SU-DHL-6 (cell line): ENCODE results near the gene CHST12.

Experiments
- H2AFZ ChIP-seq: fragments of 200-600 bp; sonication (generic); 2 replicates; pipeline ENCODE4 v1.6.1; 2014; ENCODE audit warnings: low read depth, mild to moderate bottlenecking, moderate library complexity, mixed read lengths, antibody characterized with exemption, low read length; ENCODE audit not compliant: severe bottlenecking
- H3F3A ChIP-seq: fragments of 200-600 bp; shearing (Covaris generic); 2 replicates; pipeline ENCODE4 v1.6.0; 2016; ENCODE audit warnings: antibody characterized with exemption, mild to moderate bottlenecking; ENCODE audit not compliant: insufficient read depth
- H3K27ac ChIP-seq: fragments of 200-600 bp; sonication (generic); 2 replicates; pipeline ENCODE4 v1.5.1; 2016; ENCODE audit warnings: low read depth, mild to moderate bottlenecking, low read length, moderate library complexity, mixed read lengths
- H3K27me3 ChIP-seq: fragments of 200-600 bp; sonication (generic), shearing (Covaris generic); 2 replicates; pipeline ENCODE4 v1.6.0; 2014; ENCODE audit warnings: mild to moderate bottlenecking, low read length
- H3K36me3 ChIP-seq: fragments of 200-600 bp; sonication (generic); 2 replicates; pipeline ENCODE4 v1.6.1; 2014; ENCODE audit warnings: mild to moderate bottlenecking, low read length, mixed read lengths
- H3K4me2 ChIP-seq: fragments of 300-600, 200-600 bp; shearing (Covaris generic), sonication (generic); 2 replicates; pipeline ENCODE4 v1.6.0; 2014; ENCODE audit warnings: low read length, low read depth, mild to moderate bottlenecking; ENCODE audit not compliant: poor library complexity, severe bottlenecking
- H3K4me3 ChIP-seq: fragments of 200-600 bp; sonication (generic); 2 replicates; pipeline ENCODE4 v1.5.1; 2014; ENCODE audit warnings: antibody characterized with exemption, low read length, mild to moderate bottlenecking, mixed read lengths; ENCODE audit not compliant: insufficient read depth, poor library complexity, severe bottlenecking
- H3K79me2 ChIP-seq: fragments of 200-600 bp; sonication (generic); 2 replicates; pipeline ENCODE4 v1.6.1; 2014; ENCODE audit warnings: mild to moderate bottlenecking, low read length, moderate library complexity; ENCODE audit not compliant: insufficient read depth
- H3K9ac ChIP-seq: fragments of 200-600 bp; sonication (generic); 2 replicates; pipeline ENCODE4 v1.7.0; 2014; ENCODE audit warnings: mild to moderate bottlenecking, low read length
- H3K9me2 ChIP-seq: fragments of 200-600 bp; sonication (generic); replicated peaks from 2 replicates; pipeline ENCODE4 v1.6.1; 2014; ENCODE audit warnings: low read length; ENCODE audit not compliant: insufficient read depth
- H3K9me3 ChIP-seq: fragments of 200-600 bp; sonication (generic); 2 replicates; pipeline ENCODE4 v1.6.1; 2014; ENCODE audit warnings: low read length, mixed read lengths; ENCODE audit not compliant: insufficient read depth
- H4K20me1 ChIP-seq: fragments of 200-600 bp; sonication (generic); 2 replicates; pipeline ENCODE4 v1.6.1; 2014; ENCODE audit warnings: low read depth, mild to moderate bottlenecking, antibody characterized with exemption, low read length, moderate library complexity, mixed read lengths
- CTCF ChIP-seq: fragments of 200-600 bp; sonication (generic); IDR thresholded peaks from one replicate; pipeline ENCODE4 v1.5.1; 2017; ENCODE audit warnings: antibody characterized with exemption, mild to moderate bottlenecking, low read length, moderate library complexity; ENCODE audit not compliant: insufficient read depth, poor library complexity, severe bottlenecking
- EZH2phosphoT487 ChIP-seq: fragments of 200-600 bp; sonication (generic), shearing (Covaris generic); conservative IDR thresholded peaks from 2 replicates; pipeline ENCODE4 v1.6.1; 2018; ENCODE audit warnings: mild to moderate bottlenecking, antibody characterized with exemption, low read length, moderate library complexity, mixed read lengths

CHST12 gene

DNA sequence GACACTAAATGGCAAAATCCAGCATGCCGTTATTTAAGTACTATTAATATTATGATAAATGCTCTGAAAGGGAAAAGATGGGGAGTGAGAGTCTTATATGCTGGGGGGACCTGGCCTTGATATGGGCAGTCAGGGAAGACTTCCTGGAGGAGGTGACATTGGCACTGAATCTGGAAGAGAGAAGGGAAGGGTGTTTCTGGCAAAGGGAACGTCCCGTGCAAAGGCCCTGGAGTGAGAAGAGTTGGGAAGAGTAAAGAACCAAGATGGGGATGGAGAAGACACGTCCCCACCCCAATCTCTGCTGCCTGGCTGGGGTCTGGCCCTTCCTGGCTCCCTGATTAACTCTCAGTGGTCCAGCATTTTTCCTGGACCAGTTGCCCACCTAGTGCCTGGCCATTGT, 77.8 kb downstream of the CHST12 start:
- TF ChIP-seq EZH2phosphoT487: no peak
- no peak for TF ChIP-seq CTCF
- no peaks in the 10 kb centered on the region for H3K9me3 ChIP-seq
- H3K27me3 ChIP-seq: no peaks in the 10 kb centered on the region
- H4K20me1 ChIP-seq: no peaks in the 10 kb centered on the region
- no peak overlapping the region for H3K4me2 ChIP-seq
- H3K9ac ChIP-seq: no peak overlapping the region
- no peaks in the 10 kb centered on the region for H3F3A ChIP-seq
- no peaks in the 10 kb centered on the region for H3K36me3 ChIP-seq
- H2AFZ ChIP-seq: no peak overlapping the region
- H3K4me3 ChIP-seq: no peak overlapping the region
- no peak overlapping the region for H3K27ac ChIP-seq
- H3K79me2 ChIP-seq: no peaks in the 10 kb centered on the region
- H3K9me2 ChIP-seq: no peaks in the 10 kb centered on the region

GRCh38 chr7:2482725-2483451, 79.5 kb downstream of the CHST12 start:
- Histone ChIP-seq H3F3A (no peaks in the 10 kb centered on the region), H3K27me3 (no peaks in the 10 kb centered on the region), H2AFZ (no peak overlapping the region), H3K36me3 (no peaks in the 10 kb centered on the region), H3K9me3 (no peaks in the 10 kb centered on the region), H4K20me1 (no peaks in the 10 kb centered on the region), H3K9me2 (no peaks in the 10 kb centered on the region), H3K9ac (no peak overlapping the region), H3K4me3 (no peak overlapping the region), H3K79me2 (no peaks in the 10 kb centered on the region), H3K27ac (no peak overlapping the region), H3K4me2 (no peak overlapping the region)
- TF ChIP-seq CTCF (peak; percentile 29), EZH2phosphoT487 (no peak)

DNA sequence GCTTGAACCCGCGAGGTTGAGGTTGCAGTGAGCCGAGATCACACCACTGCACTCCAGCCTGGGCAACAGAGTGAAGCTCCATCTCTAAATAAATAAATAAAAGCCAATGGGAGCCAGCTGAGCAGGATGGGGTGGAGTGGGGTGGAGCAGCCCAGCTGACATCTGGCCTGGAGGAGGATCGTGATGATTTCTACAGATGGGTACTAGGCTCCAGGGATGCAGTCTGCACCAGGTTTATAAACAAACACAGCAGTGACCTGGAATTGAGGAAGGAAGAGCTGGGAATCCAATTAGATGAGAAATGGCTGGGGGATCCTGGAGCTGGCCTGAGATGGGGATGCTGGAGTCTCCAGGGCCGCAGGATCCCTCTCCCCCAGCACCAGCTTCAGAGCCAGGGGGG, 80.1 kb downstream of the CHST12 start:
- Histone ChIP-seq H3F3A (no peaks in the 10 kb centered on the region), H4K20me1 (no peaks in the 10 kb centered on the region), H3K36me3 (no peaks in the 10 kb centered on the region), H3K27ac (no peak overlapping the region), H3K9me2 (no peaks in the 10 kb centered on the region), H3K27me3 (no peaks in the 10 kb centered on the region), H3K4me2 (no peak overlapping the region), H3K9me3 (no peaks in the 10 kb centered on the region), H3K79me2 (no peaks in the 10 kb centered on the region), H3K4me3 (no peak overlapping the region), H3K9ac (no peak overlapping the region), H2AFZ (no peak overlapping the region)
- TF ChIP-seq EZH2phosphoT487 (no peak), CTCF (no peak)

GRCh38 chr7:2484868-2485267, 81.5 kb downstream of the CHST12 start:
- no peaks in the 10 kb centered on the region for H3K36me3 ChIP-seq
- H3K9me3 ChIP-seq: no peaks in the 10 kb centered on the region
- H3K9me2 ChIP-seq: no peaks in the 10 kb centered on the region
- no peak overlapping the region for H3K9ac ChIP-seq
- H3K4me3 ChIP-seq: no peak overlapping the region
- H3F3A ChIP-seq: no peaks in the 10 kb centered on the region
- no peak overlapping the region for H3K4me2 ChIP-seq
- TF ChIP-seq CTCF (no peak), EZH2phosphoT487 (no peak)
- H2AFZ ChIP-seq: no peak overlapping the region
- no peaks in the 10 kb centered on the region for H3K79me2 ChIP-seq
- no peaks in the 10 kb centered on the region for H4K20me1 ChIP-seq
- no peaks in the 10 kb centered on the region for H3K27me3 ChIP-seq
- H3K27ac ChIP-seq: no peak overlapping the region
